GM21717 (cell line): ENCODE results near the gene HEYL.

Experiments used
- ATAC-seq: cut with Tn5 transposase; IDR thresholded peaks from one replicate; pipeline ENCODE4 v1.9.1; 2021; ENCODE audit warnings: mild to moderate bottlenecking, moderate library complexity; ENCODE audit not compliant: unreplicated experiment

HEYL gene

GRCh38 chr1:39668111-39668510, 28.7 kb upstream of the HEYL start:
- ATAC-seq, result no peak

GRCh38 chr1:39666772-39667171, 27.3 kb upstream of the HEYL start:
- ATAC-seq, result peak; percentile 77

- ATAC-seq, result no peak
Observed at GRCh38 chr1:39663559-39663958, 24.1 kb upstream of the HEYL start.

GRCh38 chr1:39662861-39663260, 23.4 kb upstream of the HEYL start:
- ATAC-seq, result no peak

GRCh38 chr1:39659538-39659937, 20.1 kb upstream of the HEYL start:
- ATAC-seq, result no peak

- no peak for ATAC-seq
Observed at GRCh38 chr1:39659110-39659509, 19.7 kb upstream of the HEYL start.

- ATAC-seq, result no peak
Observed at GRCh38 chr1:39657923-39658485, 18.6 kb upstream of the HEYL start.

GRCh38 chr1:39657402-39657801, 18.0 kb upstream of the HEYL start:
- no peak for ATAC-seq

GRCh38 chr1:39656391-39656790, 16.9 kb upstream of the HEYL start:
- no peak for ATAC-seq

- no peak for ATAC-seq
Observed at GRCh38 chr1:39655578-39656268, 16.3 kb upstream of the HEYL start.

- no peak for ATAC-seq
Observed at GRCh38 chr1:39654291-39654690, 14.8 kb upstream of the HEYL start.

GRCh38 chr1:39653546-39654031, 14.1 kb upstream of the HEYL start:
- ATAC-seq, result no peak

- ATAC-seq, result no peak
Observed at GRCh38 chr1:39652554-39652953, 13.1 kb upstream of the HEYL start.

- ATAC-seq, result no peak
Observed at GRCh38 chr1:39652105-39652504, 12.7 kb upstream of the HEYL start.

- no peak for ATAC-seq
Observed at GRCh38 chr1:39650431-39650830, 11.0 kb upstream of the HEYL start.

GRCh38 chr1:39649636-39650185, 10.3 kb upstream of the HEYL start:
- ATAC-seq, result no peak

GRCh38 chr1:39648496-39648895, 9.1 kb upstream of the HEYL start:
- no peak for ATAC-seq

- no peak for ATAC-seq
Observed at GRCh38 chr1:39647247-39647646, 7.8 kb upstream of the HEYL start.

GRCh38 chr1:39646232-39647081, 7.0 kb upstream of the HEYL start:
- no peak for ATAC-seq

- ATAC-seq, result no peak
Observed at GRCh38 chr1:39645411-39646043, 6.1 kb upstream of the HEYL start.

- ATAC-seq, result no peak
Observed at GRCh38 chr1:39643705-39644104, 4.3 kb upstream of the HEYL start.
